HG03095 (cell line): Measurements from ENCODE around the gene PRKAG1.

Experiments used
- ATAC-seq: cut with Tn5 transposase; IDR thresholded peaks from one replicate; pipeline ENCODE4 v1.9.1; 2021; ENCODE audit warnings: moderate library complexity; ENCODE audit not compliant: unreplicated experiment

PRKAG1 gene

DNA sequence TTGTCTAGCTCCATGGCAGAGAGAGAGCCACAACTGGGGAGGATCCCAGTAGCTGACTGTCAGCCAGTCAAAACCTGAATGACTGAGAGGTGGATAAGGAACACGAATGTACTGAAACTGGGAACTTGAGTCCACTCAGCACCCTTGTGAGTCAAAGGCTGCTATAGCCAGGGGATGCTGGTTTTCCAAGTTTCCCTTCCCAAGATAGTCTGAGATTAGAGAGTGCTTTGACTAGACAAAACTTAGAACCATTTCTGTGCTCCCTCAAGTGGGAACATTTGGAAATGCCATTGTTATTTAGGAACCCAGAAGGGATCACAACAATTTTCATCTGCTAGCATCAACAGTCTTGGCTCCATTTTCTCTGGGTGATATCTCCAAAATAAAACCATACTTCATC lies 4.0 kb downstream of the PRKAG1 start:
- no peak for ATAC-seq

DNA sequence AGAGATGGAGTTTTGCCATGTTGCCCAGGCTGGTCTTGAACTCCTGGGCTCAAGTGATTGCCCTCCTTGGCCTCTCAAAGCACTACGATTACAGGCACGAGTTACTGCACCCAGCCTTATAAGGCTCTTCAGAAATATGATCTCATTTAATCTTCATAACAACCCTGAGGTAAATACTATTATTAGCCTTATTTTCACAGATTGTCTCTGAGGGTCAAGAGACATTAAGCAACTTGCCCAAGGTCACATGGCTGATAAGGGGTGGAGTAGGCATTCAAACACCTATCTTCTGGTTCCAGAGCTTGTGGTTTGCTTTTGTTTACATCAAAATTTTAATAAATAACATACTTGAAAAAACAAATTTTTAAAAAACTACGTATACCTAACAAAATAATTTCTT lies 5.1 kb downstream of the PRKAG1 start:
- no peak for ATAC-seq

DNA sequence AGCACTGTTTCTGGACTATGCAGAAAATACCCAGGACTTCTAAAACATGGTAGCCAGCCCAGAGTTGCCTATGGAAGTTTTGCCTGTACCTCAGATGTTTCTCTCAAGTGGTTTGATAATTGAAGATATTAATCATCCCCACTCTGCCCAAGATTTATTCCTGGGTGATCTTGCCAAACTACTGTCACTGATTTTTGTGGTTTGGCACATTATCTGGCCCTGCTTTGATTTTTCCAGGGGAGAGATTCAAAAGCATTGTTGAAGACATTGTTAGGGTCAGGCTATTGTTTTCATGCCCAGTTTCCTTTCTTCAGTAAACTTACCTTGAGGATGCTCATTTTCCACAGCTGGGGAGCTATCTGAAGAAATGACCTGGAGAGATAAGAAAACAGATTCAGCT lies 5.8 kb downstream of the PRKAG1 start:
- no peak for ATAC-seq

DNA sequence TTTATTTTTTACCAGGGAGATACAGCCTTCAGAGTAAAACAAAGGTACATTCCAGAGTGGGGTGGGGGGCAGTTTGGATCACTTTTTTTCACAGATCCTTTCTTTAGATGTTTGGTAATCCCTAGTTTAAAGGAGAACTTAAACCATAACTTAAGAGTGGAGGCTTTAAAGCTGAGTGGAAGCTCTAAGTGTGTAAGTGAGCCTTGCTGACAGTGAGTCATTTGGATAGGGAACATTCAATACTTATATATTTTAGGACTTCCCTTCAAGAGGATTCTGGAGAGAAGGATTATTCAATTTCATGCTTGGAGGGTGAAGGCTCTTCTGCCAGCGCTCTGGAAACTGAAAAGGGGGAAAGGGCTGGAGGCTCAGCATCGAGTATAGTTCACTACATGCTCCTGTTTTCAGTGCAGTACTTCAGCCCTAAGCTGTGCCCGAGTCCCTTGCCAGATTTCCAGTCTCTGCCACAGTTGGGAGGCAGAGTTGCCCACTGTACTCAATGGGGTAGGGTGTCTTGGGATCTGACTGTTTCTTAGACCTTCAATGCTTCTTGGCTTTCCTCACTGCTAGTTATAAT lies 8.4 kb downstream of the PRKAG1 start:
- ATAC-seq, result no peak

DNA sequence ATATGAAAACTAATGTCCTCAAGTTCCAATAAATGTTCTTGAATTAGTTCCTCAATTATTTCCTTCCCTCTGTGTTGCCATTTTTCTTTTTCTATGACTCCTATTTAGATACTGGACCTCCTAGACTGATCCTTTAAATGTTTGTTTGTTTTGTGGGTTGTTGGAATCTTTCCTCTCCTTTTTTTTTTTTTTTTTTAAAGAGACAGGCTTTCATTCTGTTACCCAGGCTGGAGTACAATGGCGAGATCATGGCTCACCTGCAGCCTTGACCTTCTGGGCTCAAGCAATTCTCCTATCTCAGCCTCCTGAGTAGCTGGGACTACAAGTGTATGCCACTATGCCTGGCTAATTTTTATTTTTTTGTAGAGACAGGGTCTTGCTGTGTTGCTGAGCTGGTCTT lies 9.6 kb downstream of the PRKAG1 start:
- no peak for ATAC-seq

DNA sequence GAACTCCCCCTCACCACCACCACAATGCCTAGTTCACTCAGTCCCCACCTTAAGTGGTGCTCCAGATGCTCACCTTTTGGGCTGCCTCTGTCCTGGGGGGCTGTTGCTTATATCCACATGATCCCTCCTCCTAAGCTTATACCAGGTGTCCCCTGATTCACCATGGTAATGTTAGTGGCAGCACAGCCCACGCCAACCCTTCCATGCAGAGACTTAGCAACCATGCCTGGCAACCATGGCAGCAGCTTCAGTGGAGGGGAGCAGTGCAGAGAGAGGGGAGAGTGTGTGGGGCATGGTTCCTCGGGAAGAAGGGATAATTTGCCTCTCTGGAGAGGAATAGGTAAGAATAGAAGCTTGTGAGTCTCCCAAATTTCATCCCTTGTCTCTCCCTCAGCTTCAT lies 18.2 kb downstream of the PRKAG1 start:
- no peak for ATAC-seq

DNA sequence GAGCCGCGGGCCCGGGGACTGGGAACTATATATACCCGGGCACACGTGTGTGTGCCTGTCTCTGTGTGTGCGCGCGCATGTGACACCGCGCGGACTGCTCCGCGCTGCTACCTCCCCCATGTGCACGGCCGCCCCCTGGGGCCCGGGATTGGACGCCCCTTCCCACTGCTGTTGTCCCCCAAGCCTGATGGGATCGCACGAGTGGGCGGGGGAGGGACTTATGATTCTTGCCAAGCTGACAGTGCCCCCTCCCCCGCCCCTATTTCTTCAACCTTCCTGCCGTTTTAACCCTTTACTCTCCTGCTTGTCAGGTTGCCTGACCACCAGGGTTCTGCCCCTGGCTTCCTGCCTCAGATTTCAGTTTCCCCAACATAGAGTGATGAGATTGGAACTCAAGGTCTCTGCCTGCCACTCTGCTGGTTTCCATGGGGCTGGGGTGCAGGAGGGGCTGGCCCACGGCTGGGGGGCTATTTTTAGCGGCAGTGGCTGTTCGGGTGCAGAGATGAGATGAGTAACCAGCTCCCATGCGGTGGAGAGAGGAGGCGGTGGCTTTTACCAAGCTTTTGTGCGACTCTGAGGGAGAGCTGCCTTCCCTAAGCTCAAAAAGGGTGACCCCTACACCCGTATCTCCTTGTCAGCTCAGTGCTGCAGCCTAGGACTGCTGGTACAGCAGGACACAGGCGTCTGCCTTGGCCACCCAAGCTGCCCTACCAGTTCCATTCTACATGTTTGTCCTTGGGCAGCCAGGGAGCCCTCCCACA lies 19.0 kb downstream of the PRKAG1 start, which contains the start of gene DDN:
Gene DDN, minus strand, starts transcription at position 5 of the 761 bp plus-strand sequence. CDS start 88 bp downstream, outside the sequence.
- no peak for ATAC-seq

DNA sequence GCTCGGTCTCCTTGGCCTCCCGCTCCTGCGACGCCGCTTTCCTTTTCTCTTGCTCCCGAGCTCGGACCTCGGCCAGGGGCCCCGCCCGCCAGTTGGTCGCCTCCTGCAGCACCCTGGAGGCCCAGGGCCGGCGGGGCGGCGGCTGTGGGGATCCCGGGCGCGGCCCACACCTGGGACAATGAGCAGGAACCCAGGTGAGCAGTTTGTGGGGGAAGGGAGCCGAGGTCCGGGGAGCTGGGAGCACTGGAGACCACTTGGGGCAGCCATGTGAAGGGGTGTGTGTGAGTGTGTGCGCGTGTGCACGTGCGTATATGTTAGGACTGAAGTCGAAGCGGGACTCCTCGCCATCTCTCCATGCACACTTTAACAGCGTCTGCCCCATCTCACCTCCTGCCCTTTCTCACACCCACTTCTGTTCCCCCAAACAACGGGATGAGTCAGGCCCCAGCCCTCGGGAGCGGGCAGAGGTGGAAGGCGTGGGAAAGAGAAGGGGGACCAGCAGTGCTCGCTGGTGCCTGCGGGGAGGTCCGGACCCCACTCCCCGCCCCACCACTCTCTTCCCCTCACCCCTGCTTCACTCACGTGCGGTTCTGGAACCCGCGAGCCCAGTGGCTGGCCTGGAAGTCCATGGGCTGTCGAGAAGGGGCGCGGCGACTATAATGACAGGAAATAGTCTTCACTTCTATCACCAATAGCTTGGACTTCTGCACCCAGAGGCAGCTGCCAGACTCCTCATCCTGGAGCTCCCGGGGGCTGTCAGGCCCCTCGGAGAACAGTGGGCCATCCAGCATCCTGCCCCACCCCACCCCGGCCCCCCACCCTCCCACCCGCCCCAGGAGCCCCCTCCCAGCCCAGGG lies 19.9 kb downstream of the PRKAG1 start:
- ATAC-seq, result peak; percentile 16

DNA sequence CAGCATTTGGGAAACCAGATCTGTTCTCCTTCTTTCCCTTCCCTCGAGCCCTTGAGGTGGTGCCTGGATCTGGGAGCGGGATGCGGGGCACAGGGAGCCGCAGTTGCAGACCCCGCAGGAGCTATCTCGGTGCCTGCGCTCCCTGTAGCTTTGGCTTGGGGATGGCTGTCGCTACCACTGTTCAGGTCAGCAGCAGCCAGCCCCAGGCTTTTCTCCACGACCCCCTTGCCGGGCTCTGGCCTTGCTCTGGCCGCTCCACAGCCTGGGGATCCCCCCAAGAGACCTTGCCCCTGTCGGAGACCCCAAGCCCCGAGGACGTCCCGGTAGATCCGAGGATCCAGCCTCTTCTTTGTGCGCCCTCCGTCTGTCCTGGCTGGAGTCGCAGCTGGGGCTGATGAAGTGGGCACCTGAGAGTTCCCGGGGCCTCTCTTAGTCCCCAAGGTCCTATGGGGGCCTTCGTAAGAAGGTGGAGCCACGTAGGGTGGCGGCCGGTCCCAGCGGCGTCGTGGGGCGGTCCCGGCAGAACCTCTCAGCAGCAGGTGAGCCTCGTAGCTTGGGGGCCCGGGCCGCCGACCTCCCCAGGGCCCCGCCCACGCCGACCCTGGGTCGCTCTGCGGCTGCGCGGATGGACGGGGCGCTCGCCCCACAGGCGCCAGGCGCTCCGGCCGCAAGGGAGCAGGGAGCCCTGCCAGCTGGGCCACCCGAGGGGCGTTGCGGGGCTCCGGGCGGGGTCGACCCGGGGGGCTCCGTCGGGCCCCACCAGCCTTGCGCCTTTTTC lies 20.7 kb downstream of the PRKAG1 start:
- peak; percentile 42 for ATAC-seq

DNA sequence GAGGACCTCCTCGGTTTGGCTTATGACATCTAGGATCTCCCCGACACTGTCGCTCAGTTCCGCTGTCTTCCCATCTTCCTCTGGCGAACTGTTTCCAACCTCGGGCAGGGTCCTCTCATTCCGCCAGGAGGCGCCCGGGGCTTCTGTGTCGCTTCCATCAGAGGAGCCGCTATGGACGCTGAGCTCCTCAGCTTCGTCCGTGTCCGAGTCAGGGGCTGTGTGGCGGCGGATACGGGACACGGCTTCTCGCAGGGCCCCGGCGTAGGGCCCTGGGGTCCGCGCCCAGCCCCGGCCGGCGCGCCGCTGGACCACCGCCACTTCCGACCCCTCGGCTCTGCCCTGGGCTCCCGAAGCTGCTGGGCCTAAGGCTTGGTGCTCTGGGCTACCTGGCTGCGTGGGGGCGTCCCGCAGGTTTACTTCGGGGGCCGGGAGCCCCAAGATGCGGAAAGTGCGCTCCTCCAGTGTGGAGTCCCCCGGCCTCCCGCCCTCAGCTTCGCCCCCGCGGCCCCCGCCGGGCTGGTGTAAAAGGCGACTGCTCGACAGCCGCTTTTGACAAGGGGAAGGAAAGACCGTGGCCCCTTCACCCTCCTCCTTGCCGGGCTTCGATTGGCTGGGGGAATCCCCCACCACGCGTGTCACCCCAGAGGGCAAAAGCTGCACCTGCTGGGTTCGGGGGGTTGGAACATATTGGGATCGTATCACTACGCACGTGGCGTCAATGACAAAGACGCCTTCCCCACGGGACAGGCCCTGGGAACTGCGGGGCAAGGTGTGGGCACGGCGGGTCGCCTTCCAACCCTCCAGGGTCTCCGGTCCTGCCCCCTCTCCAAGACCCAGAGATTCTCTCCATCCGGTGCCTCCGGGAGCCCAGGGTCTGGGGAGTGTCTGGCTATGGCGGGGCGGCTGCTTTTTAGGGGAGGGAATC lies 21.5 kb downstream of the PRKAG1 start:
- no peak for ATAC-seq

DNA sequence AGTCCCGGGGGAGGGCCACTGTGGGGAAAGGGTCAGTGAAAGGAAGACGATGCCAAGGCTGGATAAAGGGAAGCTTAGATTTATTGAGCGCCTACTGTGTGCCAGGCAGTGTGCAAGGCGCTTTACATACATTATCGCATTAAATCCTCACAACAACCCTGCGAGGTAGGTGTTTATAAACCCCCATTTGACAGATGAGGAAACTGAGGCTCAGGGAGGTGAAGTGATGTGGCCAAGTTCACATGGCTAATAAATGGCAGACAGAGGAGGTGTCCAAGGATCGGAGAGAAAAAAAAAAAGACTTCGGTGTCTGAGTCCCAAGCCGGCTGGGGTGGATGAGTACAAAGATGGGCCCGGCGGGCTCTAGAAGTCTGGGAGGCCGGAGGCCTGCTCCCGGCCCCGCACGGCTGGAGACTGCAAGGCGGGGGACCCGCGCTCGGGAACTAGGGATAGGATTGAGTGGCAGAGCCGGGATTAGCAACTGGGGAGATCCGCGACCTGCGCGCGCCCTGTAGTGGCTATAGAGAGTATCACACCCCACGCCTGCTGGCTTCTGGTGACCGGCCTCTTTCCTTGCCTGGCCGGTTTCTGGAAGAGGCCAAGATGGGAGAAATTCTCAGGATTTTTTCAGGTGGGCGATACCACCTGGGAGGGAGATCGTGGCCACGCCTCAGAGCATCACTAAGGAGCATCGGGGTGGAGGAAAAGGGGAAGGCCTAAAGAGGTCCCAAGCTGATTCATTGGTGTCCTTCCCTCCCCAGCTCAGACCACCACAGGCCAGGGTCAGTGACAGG lies 23.3 kb downstream of the PRKAG1 start:
- no peak for ATAC-seq

DNA sequence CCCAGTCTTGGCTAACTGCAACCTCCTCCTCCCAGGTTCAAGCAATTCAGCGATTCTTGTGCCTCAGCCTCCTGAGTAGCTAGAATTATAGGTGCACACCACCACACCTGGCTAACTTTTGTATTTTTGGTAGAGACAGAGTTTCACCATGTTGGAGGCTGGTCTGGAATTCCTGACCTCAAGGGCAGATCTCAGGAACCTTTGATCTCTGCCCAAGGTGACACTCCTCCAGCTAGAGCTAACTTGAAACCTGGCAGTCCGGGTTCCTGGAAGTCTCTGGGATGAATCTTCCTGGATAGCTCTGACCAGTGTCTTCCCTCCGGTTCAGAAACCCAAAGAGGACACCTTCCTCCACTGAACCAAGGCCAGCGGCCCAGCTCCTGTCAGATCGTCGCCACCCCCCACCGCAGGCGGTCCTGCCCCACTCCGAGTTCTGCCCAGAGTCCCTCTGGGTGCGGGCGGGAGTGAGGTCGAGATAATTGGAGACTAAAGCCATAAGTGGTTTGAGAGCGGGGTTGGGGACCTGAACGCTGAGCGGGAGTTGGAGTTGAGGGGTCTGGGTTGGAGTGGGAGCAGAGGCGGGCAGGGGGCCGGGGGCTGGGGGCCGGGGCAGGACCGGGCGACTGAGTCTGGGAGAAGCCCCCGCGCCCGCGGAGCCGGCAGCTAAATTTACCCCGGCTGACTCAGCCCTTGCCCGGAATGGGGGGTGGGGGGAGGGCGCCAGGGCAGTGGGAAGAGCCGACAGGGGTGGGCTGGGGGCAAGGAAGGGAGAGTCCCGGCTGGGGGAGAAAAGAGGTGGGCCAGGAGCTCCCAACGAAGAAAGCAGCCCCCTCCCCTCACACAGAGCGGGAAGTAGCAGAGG lies 24.1 kb downstream of the PRKAG1 start:
- no peak for ATAC-seq

DNA sequence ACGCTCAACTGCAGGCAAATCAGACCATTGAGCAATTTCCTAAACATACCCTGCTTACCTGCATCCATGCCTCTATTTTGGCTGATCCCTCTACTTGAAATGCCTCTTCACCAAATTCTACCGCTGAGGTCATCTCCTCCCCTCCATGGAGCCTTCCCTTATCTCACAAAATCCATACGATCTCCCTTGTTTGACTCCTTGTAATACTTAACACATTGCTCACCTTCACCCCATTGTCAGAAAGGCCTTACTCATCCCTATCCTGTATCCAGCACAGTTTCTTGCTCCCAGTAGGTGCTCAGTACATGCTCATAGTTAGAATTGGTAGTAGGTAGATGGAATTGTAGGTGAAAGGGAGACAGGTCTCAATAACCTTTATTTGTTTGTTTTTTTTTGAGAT lies 24.8 kb downstream of the PRKAG1 start:
- no peak for ATAC-seq

DNA sequence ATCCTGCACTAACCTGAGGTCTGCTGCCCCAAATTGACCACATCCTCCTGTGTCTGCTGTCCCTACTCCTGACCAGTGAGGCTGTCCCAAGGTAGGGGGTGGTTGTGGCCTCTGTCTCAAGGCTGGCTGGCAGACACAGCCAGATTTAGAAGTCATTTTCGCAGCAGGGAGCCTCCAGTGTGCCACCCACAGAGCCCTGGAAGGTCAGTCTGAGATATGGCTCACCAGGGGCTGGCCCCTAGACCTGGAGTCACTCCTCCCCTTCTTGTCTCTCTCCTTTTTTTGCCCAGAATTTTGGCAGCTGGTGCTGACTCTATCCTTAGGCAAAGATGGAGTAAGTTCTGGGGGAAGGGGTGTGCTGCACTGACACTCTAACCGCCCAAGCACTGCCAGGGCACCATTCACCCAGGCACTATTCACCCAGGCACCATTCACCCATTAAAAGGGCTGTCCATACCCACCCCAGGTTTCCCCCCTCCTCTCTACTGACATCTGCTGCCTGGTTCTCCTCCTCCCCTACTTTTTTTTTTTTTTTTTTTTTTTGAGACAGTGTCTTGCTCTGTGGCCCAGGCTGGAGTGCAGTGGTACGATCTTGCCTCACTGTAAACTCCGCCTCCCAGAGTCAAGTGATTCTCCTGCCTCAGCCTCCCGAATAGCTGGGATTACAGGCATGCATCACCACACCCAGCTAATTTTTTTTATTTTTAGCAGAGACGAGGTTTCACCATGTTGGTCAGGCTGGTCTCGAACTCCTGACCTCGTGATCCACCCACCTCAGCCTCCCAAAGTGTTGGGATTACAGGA lies 27.1 kb downstream of the PRKAG1 start:
- no peak for ATAC-seq

DNA sequence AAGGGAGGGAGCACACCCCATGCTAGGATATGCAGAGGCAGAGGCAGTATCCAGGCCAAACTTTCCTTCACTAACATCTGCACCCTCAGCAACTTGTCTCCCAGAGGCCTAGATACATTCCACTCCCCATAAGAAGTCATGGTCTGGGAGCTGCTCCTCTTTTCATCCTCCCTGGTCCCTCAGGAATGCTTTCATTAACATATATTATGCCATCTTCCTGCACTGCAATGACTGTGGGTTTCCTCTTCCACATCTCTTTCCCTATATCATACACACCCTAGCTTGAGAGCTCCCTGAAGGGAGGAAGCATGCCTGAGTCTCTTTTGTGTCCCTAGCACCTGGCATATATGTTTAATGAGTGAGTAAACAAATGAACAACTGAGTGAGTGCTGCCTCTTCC lies 28.0 kb downstream of the PRKAG1 start:
- no peak for ATAC-seq

DNA sequence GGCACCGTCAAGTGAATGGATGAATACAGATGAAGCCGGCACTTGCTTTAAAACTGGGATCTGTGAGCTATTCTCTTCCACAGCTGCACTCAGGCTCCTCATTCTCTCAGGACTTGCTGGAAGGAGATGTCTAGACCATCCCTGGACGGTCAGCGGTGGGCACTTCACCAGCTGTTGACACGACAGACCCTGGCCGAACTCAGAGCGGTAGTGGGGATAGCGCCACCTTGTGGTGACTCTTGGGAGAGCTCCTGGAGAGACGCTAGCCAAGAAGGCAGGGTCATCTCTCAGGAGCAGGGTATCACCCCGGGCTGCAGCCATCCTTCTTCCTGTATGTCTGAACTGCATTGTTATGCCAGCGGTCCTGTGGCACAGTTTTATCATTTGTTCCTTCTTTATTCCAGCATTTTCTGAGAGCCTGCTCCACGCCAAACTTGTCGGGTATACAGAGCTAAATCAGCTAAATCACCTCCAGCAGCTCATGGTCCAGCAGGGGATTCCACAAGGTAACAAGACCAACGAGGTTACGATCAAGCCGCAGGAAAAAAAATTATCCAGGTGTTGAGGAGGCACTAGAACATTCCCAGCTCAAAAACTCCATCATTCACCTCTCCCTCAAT lies 30.4 kb downstream of the PRKAG1 start:
- ATAC-seq, result no peak

DNA sequence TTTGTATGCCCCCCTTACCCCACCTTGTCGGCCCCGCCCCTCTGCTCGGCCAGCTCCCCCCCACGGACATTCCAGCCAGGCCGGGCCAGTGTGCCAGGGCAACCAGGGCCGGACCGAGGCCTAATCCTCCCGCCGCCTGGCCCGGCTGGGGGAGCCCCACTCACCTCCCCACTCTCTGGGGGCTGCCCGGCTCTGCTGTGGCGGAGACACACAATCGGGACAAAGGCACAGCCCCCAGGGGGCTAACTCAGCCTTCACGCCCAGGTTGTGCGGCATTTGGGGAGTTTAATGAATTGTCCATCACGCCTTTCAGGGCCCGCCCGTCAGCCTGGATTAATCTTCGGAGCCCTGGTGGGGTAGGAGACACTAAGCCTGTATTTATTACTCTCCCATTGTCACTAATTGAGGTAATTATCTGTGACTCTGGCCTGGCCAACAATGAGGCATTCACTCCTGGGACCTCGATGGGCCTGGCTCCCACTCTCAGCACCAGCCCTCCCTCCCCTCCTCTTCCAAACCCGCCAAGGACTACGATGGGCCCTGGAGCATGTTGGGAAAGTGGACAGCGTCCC lies 31.8 kb downstream of the PRKAG1 start:
- no peak for ATAC-seq
